Neuron (in vitro differentiated cells): ENCODE data around the gene ALKAL2.
A peak's percentile ranks its signal among the peaks of the same experiment; 100 is the strongest.

Source experiments
- H2AFZ ChIP-seq: one replicate; pipeline ENCODE4 v1.6.1; 2013; ENCODE audit warnings: low read depth, mild to moderate bottlenecking, inconsistent platforms, low read length, moderate library complexity
- H3K27me3 ChIP-seq: one replicate; pipeline ENCODE4 v1.6.1; 2013; ENCODE audit warnings: low read length; ENCODE audit not compliant: insufficient read depth
- H3K36me3 ChIP-seq: one replicate; pipeline ENCODE4 v1.6.1; 2013; ENCODE audit warnings: low read length; ENCODE audit not compliant: insufficient read depth
- H3K4me1 ChIP-seq: one replicate; pipeline ENCODE4 v1.6.1; 2013; ENCODE audit warnings: low read length; ENCODE audit not compliant: insufficient read depth
- H3K4me3 ChIP-seq: 2 replicates; pipeline ENCODE4 v1.5.1; 2013; ENCODE audit warnings: mild to moderate bottlenecking, low read length, moderate library complexity
- H3K9me3 ChIP-seq: one replicate; pipeline ENCODE4 v1.6.1; 2013; ENCODE audit warnings: low read length

Gene ALKAL2

DNA sequence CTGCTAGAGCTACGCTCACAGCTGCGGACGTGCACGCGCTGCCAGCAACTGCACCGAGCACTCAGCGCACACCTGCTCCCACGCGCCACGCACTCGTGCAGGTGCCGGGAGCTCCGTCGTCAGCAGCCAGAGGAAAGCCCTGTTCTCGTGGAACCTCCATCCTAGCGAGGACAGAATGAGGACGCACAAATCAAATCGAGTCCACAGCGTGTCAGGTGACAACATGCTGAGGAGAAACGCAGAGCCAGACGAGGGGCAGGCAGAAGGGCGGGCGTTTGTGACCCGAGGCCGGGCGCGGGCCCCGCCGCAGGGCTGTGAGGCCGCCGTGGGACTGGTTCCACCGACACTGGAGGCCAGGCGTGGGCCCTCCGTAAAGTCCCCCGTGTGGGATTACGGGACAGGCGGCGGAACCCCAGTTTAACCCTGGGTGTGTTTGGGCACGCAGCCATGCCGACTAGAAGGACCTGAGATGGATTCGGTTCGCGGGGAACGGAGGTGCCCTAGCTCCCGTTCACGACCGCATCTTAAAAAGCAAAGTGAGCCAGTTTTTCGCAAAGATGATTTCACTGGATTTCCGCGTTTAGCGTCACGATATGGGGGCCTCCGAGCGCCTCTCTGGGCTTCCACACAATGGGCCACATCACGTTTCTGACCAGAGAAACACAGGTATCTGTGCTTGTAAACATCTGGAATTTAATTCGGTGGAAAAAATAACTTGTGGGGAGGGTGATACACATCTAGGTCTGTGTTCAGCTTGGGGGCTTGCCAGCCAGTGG lies 26.9 kb upstream of the ALKAL2 start:
- H3K4me3 ChIP-seq, result no peak overlapping the region
- peaks cover 64% of the 10 kb centered on the region for H3K4me1 ChIP-seq
- no peaks in the 10 kb centered on the region for H3K36me3 ChIP-seq
- no peaks in the 10 kb centered on the region for H3K9me3 ChIP-seq
- no peak overlapping the region for H2AFZ ChIP-seq
- no peaks in the 10 kb centered on the region for H3K27me3 ChIP-seq

GRCh38 chr2:313991-314390 lies 26.1 kb upstream of the ALKAL2 start:
- Histone ChIP-seq H2AFZ (no peak overlapping the region), H3K36me3 (no peaks in the 10 kb centered on the region), H3K4me1 (peaks cover 71% of the 10 kb centered on the region), H3K4me3 (no peak overlapping the region), H3K27me3 (no peaks in the 10 kb centered on the region), H3K9me3 (no peaks in the 10 kb centered on the region)

GRCh38 chr2:310994-311393 lies 23.1 kb upstream of the ALKAL2 start:
- Histone ChIP-seq H3K27me3 (no peaks in the 10 kb centered on the region), H3K36me3 (no peaks in the 10 kb centered on the region), H3K4me1 (peaks cover 51% of the 10 kb centered on the region), H2AFZ (no peak overlapping the region), H3K4me3 (no peak overlapping the region), H3K9me3 (no peaks in the 10 kb centered on the region)

DNA sequence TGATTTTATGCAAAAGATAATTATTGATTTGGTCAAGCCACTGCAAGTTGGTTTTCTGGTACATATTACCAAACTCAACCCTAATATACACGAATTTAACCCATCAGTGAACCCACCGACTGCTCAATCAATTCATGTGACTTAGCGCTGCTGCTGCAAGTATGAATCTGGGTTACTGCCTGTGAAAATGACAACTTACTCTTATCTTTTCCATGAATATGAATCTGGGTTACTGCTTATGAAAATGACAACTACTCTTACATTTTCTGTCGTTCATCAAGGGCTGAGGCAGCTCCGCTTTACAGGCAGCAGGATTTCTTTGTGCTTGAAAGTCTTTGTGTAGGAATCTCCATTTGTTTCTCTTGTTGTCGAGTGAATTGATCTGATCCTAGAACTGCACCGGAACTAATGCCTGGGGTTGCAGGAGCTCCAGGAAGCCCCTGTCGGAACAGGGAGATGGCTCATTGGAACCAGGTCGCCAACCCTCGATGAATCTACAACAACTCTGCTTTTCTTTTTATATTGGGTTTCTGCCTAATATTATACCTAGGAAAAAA lies 22.1 kb upstream of the ALKAL2 start:
- H3K36me3 ChIP-seq, result no peaks in the 10 kb centered on the region
- no peaks in the 10 kb centered on the region for H3K9me3 ChIP-seq
- H2AFZ ChIP-seq, result peak overlapping the region; percentile 12
- H3K4me3 ChIP-seq, result no peak overlapping the region
- H3K4me1 ChIP-seq, result peaks cover 51% of the 10 kb centered on the region
- H3K27me3 ChIP-seq, result no peaks in the 10 kb centered on the region

GRCh38 chr2:309148-309953 lies 21.5 kb upstream of the ALKAL2 start:
- Histone ChIP-seq H3K4me1 (peaks cover 48% of the 10 kb centered on the region), H3K36me3 (no peaks in the 10 kb centered on the region), H3K4me3 (no peak overlapping the region), H3K27me3 (no peaks in the 10 kb centered on the region), H3K9me3 (no peaks in the 10 kb centered on the region), H2AFZ (no peak overlapping the region)

GRCh38 chr2:305366-305765 lies 17.5 kb upstream of the ALKAL2 start:
- Histone ChIP-seq H3K4me1 (peaks cover 16% of the 10 kb centered on the region), H3K4me3 (no peak overlapping the region), H3K9me3 (peaks cover 2% of the 10 kb centered on the region), H2AFZ (no peak overlapping the region), H3K36me3 (no peaks in the 10 kb centered on the region), H3K27me3 (no peaks in the 10 kb centered on the region)

GRCh38 chr2:296354-296753 lies 8.5 kb upstream of the ALKAL2 start:
- H2AFZ ChIP-seq, result no peak overlapping the region
- no peaks in the 10 kb centered on the region for H3K36me3 ChIP-seq
- no peak overlapping the region for H3K4me3 ChIP-seq
- H3K9me3 ChIP-seq, result peaks cover 2% of the 10 kb centered on the region
- no peaks in the 10 kb centered on the region for H3K27me3 ChIP-seq
- H3K4me1 ChIP-seq, result no peaks in the 10 kb centered on the region

DNA sequence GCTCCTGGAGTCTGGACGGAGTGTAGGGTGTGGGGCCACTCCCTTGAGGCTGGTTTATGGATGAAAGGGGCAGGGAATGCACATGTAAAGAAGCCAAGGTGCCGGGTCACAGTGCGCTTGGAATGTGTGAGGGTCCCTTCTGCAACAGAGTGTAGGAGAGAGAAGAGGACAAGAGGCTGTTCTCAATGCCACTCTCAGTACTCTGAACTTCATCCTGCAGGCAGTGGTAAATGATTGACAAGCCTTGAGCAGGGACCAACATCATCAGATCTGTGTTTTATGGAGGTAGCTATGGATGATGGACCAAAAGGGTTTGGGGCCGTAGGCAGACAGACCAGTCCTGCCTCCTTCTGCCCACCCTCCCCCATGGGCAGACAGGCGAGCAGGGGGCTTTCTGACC lies 7.2 kb upstream of the ALKAL2 start:
- Histone ChIP-seq H3K4me3 (no peak overlapping the region), H2AFZ (no peak overlapping the region)

GRCh38 chr2:290090-290722 lies 2.3 kb upstream of the ALKAL2 start:
- H3K27me3 ChIP-seq, result peaks cover 9% of the 10 kb centered on the region
- H2AFZ ChIP-seq, result peak overlapping the region; percentile 47
- peaks cover 12% of the 10 kb centered on the region for H3K4me1 ChIP-seq
- H3K4me3 ChIP-seq, result peak overlapping the region; percentile 25
- no peaks in the 10 kb centered on the region for H3K36me3 ChIP-seq
- peaks cover 2% of the 10 kb centered on the region for H3K9me3 ChIP-seq

More for the DNA sequence above, 7.2 kb upstream of the ALKAL2 start:
- Histone ChIP-seq H3K9me3 (peaks cover 2% of the 10 kb centered on the region), H3K27me3 (no peaks in the 10 kb centered on the region), H3K4me1 (no peaks in the 10 kb centered on the region), H3K36me3 (no peaks in the 10 kb centered on the region)

GRCh38 chr2:289362-290089 lies 1.6 kb upstream of the ALKAL2 start:
- Histone ChIP-seq H3K27me3 (peaks cover 9% of the 10 kb centered on the region), H2AFZ (peak overlapping the region; percentile 47), H3K36me3 (no peaks in the 10 kb centered on the region), H3K4me3 (peak overlapping the region; percentile 25), H3K9me3 (no peaks in the 10 kb centered on the region), H3K4me1 (peaks cover 12% of the 10 kb centered on the region)

DNA sequence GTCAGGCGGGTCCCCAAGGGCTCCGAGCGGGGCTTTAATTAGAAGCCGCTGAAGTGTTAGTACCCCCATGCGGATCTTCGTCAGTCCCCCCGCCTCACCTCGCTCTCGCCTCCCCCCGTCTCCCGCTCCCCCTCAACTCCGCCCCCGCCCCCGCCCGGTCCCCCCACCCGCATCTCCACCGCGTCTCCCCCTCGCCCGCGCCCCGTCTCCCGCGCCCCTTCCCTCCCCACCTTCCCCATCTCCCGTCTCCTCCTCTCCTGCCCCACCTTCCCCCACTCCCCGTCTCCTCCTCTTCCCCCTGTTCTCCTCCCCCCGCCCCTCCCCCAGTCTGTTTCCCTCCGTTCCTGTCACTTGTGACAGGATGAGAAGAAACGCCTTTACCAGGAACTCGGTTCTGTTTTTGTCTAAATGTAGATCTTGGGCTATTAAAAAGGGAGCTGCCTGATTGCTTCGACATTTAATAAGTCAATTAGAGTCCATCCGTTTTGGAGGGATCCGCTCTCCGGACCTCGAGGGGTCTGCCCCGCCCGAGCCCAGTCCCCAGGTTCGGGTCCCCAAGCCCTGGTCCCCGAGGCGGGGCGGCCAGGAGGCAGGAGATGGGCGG lies 969 bp upstream of the ALKAL2 start:
- H3K4me1 ChIP-seq, result peaks cover 14% of the 10 kb centered on the region
- no peaks in the 10 kb centered on the region for H3K9me3 ChIP-seq
- no peak overlapping the region for H3K4me3 ChIP-seq
- no peak overlapping the region for H2AFZ ChIP-seq
- H3K27me3 ChIP-seq, result peaks cover 9% of the 10 kb centered on the region
- H3K36me3 ChIP-seq, result no peaks in the 10 kb centered on the region

- Histone ChIP-seq H3K27me3 (peaks cover 9% of the 10 kb centered on the region), H3K4me1 (peaks cover 17% of the 10 kb centered on the region), H3K4me3 (peak overlapping the region; percentile 39), H2AFZ (peak overlapping the region; percentile 19), H3K9me3 (no peaks in the 10 kb centered on the region), H3K36me3 (no peaks in the 10 kb centered on the region)
Measured at GRCh38 chr2:287471-287885, 413 bp downstream of the ALKAL2 start.
